ENCODE results near the gene ZFYVE1.
"Not testable (repeated sequence)": the region's sequence is repeated elsewhere in the genome, so short reads cannot be mapped to it uniquely, and the experiment has no call there.

The ZFYVE1 gene

DNA sequence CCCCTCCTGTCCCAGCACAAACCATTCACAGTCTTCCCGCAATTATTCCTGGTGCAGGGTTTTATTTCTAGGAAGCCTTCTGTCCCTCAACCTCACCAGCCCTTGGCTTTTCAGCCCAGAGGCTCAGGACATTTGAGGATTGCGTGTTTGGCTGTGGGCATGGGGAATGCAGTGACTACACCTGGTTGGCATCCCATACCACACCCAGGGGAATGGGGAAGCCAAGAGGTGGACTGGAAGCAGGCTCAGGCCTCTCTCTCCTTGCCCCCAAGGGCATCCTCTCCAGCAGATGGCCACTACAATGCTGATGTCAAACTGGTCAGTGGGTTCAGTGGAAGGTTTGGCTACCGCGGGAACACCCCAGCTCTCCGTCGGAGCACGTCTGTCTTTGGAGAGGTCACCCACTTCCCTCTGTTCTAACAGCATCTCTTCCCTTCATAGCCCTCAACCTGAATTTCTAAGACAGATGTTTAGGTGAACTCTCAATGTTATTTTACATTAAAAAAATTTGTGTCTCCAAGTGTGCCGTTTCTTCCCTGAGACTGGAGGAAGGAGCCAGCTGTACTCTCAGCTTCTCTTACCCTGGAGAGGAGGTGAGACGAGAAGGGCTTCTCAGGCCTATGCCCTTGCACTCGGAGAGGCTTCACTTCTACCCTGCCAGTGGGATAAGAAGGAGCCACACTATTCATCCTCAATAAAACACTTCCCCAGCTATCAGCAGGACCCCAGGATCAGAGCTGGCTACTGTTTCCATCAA, 65.1 kb downstream of the ZFYVE1 start:
- TF ChIP-seq, protein P1, sequence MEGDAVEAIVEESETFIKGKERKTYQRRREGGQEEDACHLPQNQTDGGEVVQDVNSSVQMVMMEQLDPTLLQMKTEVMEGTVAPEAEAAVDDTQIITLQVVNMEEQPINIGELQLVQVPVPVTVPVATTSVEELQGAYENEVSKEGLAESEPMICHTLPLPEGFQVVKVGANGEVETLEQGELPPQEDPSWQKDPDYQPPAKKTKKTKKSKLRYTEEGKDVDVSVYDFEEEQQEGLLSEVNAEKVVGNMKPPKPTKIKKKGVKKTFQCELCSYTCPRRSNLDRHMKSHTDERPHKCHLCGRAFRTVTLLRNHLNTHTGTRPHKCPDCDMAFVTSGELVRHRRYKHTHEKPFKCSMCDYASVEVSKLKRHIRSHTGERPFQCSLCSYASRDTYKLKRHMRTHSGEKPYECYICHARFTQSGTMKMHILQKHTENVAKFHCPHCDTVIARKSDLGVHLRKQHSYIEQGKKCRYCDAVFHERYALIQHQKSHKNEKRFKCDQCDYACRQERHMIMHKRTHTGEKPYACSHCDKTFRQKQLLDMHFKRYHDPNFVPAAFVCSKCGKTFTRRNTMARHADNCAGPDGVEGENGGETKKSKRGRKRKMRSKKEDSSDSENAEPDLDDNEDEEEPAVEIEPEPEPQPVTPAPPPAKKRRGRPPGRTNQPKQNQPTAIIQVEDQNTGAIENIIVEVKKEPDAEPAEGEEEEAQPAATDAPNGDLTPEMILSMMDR (conservative IDR thresholded peaks at IDR 0.05; ENCODE audit: control insufficient read depth, insufficient read depth, low read depth, low read length), result no peak
- peak; percentile 20 for DNase-seq (ENCODE audit: low read depth)
- no peak overlapping the region for H3K4me3 ChIP-seq (ENCODE audit: control insufficient read depth, low read depth, low read length)

GRCh38 chr14:72961016-72961415, 65.9 kb downstream of the ZFYVE1 start:
- DNase-seq (ENCODE audit: low read depth), result not testable (repeated sequence)

DNA sequence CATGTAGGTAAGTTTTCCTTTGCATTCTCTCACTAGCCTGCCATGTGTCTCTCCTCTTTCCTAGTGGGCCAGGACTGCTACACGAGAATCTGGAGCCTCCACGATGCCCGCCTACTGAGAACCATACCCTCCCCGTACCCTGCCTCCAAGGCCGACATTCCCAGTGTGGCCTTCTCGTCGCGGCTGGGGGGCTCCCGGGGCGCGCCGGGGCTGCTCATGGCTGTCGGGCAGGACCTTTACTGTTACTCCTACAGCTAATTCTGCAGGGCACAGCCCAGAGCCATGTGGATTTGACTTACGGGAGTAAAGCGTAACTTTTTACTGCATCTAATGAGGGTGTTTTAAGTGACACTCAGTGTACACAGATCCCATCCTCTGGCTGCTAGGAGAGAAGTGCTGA, 68.4 kb downstream of the ZFYVE1 start:
- TF ChIP-seq, protein P1 (conservative IDR thresholded peaks at IDR 0.05; ENCODE audit: control insufficient read depth, insufficient read depth, low read depth, low read length), result no peak
- no peak overlapping the region for H3K4me3 ChIP-seq (ENCODE audit: control insufficient read depth, low read depth, low read length)

More at GRCh38 chr14:72961016-72961415, 65.9 kb downstream of the ZFYVE1 start:
- not testable (repeated sequence) for H3K4me3 ChIP-seq (ENCODE audit: control insufficient read depth, low read depth, low read length)

DNA sequence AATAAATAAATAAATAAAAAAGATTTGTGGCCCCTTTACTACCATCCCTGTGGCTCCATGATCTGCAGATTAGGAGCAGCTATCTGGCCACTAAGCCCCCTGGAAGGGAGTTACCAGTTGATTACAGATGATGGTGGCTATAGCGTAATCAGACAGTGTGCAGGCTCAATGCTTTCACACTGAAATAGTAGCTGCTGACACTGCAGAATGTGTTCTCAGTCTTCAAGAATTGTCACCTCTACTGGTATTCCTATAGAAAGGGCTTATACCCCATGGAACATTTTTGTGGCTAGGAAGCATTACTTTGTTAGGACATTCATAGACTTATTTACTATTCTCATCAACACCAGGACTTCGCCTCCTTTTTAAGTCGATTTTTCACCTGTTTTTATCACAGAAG, 69.7 kb downstream of the ZFYVE1 start:
- TF ChIP-seq, protein P1 (conservative IDR thresholded peaks at IDR 0.05; ENCODE audit: control insufficient read depth, insufficient read depth, low read depth, low read length), result no peak
- H3K4me3 ChIP-seq (ENCODE audit: control insufficient read depth, low read depth, low read length), result no peak overlapping the region

More for the DNA sequence above, 68.4 kb downstream of the ZFYVE1 start:
- no peak for DNase-seq (ENCODE audit: low read depth)

DNA sequence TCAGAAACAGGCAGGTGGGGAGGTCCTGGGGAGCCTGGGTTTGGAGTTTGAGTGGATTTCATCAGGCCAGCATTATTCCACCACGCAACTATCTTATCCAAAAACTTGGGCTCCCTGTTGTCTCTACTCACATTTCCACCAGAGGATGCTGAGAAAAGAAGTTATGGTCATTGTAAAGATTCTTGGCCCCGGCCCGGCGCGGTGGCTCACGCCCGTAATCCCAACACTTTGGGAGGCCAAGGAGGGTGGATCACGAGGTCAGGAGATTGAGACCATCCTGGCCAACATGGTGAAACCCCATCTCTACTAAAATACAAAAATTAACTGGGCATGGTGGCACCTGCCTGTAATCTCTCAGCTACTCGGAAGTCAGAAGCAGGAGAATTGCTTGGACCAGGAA, 70.2 kb downstream of the ZFYVE1 start:
- H3K4me3 ChIP-seq (ENCODE audit: control insufficient read depth, low read depth, low read length); DNase-seq (ENCODE audit: low read depth): not testable (repeated sequence)

More for the DNA sequence above, 69.7 kb downstream of the ZFYVE1 start:
- DNase-seq (ENCODE audit: low read depth), result no peak

- TF ChIP-seq, protein P1 (conservative IDR thresholded peaks at IDR 0.05; ENCODE audit: control insufficient read depth, insufficient read depth, low read depth, low read length), result no peak
Observed at GRCh38 chr14:72952171-72952570, 74.7 kb downstream of the ZFYVE1 start.

DNA sequence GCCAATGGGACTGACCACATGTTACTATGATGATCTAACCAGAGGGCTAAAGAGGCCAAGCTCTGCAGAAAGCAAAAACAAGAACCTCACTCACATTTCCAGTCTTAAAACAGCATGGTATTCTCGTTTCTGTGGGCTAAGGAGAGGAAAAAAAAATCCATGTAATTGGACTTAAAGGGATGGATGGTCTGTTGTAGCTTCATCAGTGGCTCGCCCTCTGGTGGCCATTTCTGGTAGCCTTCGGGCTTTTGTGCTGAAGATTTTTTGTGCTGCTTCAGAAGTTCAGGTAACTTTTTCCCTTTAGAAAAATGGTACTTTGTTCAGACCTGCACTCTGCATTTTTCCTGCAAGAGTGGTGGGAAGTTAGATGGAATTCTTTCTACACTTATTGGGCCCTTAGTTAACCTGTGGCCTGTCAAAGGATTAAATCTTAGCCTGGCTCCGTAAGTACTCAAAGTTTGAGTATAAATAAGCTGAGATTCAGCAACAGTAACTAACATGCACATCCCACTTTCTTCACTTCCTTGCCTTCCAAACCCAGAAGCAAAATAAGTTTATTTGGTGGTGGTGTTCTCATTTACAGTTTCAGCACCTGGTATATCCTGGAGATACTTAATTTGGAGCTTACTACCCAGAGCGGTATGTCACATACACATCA, 78.3 kb downstream of the ZFYVE1 start:
- peak; percentile 63 for DNase-seq (ENCODE audit: low read depth)
- no peak overlapping the region for H3K4me3 ChIP-seq (ENCODE audit: control insufficient read depth, low read depth, low read length)
- TF ChIP-seq, protein P1 (conservative IDR thresholded peaks at IDR 0.05; ENCODE audit: control insufficient read depth, insufficient read depth, low read depth, low read length), result peak; percentile 90

More at GRCh38 chr14:72952171-72952570, 74.7 kb downstream of the ZFYVE1 start:
- no peak overlapping the region for H3K4me3 ChIP-seq (ENCODE audit: control insufficient read depth, low read depth, low read length)
- DNase-seq (ENCODE audit: low read depth), result no peak
